GDM1 (cell line): ENCODE data around the gene GRM7.

Source experiments
- DNase-seq: peaks from one replicate; lab custom pipeline; 2025; lab: John Stamatoyannopoulos, UW

GRM7 gene

DNA sequence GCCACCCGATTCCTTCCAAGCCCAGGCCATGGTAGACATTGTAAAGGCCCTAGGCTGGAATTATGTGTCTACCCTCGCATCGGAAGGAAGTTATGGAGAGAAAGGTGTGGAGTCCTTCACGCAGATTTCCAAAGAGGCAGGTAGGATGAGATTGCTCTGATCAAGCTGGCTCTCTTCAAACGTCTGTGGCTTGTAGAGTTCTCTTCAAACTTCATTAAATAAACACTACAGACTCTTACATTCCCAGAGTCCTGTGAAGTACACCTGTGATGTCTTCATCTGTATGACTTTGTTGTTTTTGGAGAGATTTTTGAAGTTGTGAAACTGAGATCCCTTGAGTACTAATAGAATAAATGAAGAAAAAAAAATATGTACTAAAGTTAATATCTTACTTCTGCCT, 285.6 kb downstream of the GRM7 start:
- no peak for DNase-seq

DNA sequence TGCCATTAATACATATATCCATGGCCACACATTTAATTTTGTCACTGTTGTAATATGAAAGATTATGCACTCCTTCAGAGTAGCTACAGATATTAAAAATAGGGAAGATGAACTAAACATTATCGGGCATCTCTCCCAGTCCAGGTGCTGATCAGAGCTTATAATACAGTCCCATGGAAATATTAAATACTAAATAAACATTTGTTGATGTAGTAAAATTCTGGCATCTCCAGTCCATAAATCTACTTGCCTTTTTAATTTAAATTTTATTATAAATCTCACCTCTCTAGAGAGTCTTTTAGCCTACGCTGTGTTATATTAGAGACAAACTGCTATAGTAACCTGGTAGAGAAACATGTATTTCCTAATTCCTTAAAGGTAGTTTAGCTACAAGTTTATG, 297.6 kb downstream of the GRM7 start:
- no peak for DNase-seq

DNA sequence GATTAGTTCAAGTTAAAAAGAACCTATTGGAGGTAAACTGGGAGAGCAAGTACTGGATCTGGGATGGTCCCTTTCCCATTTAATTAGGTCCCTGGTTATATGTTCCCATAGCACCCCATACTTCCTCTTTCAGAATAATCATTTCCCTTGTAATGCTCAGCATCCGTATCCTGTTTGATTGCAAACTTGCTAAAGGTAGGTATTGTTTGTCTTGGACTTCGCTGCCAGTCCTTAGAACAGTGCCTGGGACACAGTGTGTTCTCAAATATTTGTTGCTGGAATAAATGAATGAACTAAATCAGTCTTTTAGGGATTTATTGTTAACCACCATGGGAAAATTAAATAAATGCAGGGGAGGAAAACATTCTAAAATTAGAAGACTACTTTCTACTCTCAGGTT, 299.8 kb downstream of the GRM7 start:
- DNase-seq = no peak

DNA sequence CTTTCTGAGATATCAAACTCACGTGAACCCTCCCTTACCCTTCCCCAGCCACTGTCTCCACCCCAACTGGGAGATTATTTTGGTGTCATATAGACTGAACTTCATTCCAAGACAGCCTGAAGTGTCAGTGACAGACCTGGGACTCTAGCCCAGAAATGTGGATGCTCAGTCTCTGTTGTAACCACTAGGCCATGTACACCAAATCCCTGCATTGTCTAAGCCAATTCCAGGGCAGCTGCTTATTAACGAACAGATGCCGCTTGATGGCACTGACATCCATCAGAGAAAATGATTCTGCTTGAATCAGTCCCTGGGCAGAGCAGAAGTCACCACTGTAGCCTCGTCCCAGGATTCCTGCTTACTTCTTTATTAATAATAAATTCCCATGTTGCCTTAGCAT, 305.5 kb downstream of the GRM7 start:
- no peak for DNase-seq

DNA sequence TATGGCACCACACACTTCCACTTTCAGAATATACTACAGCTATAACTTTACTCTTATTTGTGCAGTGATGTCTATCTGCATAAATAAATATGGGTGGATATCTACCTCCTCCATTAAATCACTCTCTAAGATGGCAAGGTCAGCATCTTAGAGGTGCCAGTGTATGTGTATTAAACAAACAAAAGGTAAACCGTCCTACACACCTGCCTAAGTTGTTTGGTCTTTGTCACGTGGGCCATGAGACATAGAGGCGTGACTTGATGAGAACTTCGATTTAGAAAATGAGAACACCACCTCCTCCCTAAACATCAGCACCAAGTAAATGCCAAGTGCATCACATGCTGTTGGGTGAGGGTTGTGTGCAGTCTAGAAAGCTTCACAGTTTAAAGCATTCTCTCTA, 310.6 kb downstream of the GRM7 start:
- DNase-seq = no peak

DNA sequence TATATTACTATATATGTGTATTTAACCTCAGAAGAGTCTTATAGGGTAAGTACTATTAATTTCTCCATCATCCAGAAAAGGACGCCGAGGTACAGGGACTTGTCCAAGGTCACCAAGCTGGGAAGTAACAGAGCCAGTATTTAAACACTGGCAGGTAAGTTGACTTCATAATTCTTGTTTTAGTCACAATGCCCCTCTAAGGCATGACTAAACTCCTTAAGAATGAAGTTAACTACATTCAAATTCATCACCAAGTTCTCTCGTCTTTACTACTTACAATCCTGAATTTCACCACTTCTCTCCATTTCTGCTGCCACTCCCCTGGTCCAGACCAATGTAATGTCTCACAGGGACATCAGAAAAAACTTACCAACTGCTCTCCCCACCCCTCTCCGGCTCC, 312.1 kb downstream of the GRM7 start:
- DNase-seq = no peak

DNA sequence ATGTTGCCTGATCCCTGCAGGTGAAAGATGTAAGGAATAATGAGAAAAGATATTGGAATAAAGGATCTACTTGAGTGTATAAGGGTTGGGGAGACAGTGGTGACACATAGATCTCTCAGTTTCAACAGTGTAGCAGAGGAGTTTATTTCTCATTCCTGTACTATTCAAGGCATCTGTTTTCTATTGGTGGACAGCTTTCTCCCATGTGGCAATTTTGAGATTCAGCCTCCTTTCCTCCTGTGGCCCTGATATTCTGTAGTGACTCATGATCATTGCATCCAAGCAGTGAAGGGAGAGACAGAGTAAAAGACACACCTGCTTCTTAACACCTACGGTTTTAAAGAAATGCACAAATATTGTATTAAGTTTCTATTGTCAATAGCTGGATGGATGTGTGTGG, 327.6 kb downstream of the GRM7 start:
- DNase-seq = no peak

DNA sequence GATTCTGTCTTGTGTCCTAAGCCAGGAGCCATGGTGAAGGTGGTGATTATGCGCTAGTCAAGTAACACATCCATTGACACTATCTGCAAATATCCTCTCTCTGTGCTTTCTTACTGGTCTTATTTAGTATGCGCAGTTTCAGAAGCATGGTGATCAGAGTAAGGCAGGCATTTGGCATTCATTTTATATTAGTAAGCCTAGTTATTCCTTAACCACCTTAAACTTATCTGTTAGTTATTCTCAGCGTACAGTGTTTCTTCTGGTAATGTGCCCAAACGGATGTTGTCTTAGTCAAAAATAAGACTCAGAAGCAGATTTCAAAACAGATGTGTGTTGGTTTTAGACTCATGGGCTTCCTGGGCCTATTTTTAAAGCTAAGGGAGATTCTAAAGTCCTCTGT, 329.2 kb downstream of the GRM7 start:
- no peak for DNase-seq

DNA sequence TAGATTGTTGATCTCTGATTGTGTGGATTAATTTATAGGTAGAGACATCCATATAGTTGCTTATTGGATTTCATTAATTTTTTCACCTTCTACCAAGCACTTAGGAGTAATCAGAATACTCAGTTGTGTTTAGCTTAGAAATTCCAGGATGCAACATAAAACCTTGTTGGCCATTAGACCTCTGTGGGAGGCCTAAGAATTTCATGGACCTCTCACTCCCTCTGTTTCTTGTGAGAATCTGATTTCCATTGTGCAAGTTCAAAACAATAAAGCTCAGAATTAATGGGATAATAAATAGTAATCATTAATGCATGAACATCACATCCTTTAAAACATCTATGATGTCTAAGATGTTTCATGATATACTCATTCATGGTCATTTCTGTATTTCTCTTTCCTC, 332.4 kb downstream of the GRM7 start:
- DNase-seq = no peak

DNA sequence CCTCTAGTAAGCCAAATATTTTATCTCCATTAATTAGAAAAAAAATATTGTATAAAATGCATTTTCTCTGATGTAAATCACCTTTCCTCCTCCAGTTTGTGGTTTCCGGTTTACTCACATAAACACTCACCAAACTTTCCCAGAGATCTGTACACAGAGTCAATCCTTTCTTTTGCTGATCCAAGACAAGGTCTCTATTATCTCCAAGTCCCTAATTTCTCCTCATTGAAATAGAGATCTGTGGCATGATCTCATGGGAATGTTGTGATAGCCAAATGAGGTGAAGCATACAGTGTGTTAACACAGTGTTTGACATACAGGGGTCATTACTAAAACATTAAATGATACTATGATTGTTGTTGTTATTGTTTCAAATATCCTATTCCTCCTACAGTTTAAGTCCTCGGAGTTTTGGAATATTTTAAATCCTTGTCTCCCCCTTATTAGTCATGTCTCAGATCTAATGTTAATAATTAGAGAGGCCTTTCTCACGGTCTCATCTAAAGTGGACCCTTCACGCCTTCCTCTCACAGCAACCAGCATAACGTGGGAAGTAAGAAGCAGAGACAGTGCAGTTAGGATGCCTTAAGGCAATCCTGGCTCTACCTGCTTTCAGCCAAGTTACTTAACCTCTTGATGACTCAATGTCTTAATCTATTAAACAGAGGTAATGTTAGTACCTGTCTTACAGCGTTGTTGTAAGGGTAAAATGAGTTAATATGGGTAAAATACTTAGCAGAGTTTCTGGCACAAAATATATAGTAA, 333.3 kb downstream of the GRM7 start:
- no peak for DNase-seq

DNA sequence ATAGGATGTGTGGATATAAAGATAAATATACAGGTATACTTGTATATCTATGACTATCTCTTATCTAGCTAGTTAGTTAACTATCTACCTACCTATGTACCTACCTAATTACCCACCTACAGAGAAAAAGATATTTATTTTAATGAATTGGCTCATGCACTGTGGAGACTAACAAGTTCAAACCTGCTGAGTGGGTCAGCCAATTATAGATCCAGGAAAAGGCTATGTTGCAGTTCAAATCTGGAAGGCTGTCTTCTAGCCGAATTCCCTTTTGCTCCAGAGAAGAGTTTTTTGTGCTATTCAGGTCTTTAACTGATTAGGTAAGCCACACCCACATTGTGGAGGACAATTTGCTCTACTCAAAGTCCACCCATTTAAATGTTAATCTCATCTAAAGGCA, 335.0 kb downstream of the GRM7 start:
- DNase-seq = no peak

DNA sequence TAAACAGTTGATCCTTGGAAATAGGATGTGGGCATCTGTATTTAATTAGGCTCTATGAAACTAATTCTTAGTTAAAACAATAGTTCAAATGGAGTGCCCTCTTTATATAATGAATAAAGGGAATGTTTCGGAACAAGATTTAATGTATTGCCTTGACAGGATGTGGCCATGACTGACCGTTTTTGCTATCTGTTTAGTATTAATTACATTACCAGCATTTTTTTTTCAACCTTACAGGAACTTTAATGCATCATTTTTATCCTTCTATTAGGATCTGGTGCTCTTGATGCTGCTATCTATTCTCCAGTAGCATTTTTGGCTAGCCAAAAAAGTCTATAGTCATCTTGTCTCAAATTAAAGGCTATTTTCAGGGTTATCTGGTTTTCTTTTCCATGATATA, 340.9 kb downstream of the GRM7 start:
- no peak for DNase-seq

DNA sequence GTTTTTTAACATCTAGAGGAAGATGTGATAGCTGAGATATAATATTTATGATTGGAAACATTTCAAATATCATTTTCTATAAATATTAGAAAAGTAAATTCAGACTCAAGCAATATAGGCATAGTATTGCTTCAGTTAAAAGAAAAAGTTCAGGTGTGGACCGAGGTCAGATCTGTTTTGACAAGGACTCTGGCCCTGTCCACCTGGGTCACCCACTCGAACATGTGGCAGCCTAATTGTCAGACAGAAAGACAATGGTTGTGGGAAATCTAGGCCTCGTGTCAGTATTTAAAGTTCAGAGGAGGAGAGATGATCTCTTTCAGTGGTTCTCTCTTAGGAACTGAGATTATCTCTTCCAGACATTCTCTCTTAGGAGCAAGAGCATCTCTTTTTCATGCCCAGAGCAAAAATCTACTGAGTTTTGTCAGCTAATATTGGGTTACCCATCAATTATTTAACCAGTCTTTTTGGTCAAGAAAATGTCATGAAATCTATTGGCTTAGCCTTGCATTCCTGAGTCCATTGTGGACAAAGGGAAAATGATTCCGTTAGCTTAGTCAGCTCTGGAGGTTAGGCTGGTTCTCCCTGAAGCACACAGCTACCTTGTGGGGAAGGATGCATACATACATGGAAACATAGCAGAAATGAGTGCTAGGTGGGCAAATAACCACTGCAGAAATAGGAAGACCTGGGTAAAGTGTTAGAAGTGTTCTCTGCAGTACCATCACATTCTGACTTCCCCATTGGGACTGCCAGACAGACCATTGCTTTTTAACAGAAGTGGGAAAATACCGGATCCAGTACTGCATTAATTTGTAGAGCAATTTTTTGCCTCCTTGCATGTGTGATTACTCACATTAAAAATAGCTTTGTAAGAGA, 343.3 kb downstream of the GRM7 start:
- DNase-seq = no peak

DNA sequence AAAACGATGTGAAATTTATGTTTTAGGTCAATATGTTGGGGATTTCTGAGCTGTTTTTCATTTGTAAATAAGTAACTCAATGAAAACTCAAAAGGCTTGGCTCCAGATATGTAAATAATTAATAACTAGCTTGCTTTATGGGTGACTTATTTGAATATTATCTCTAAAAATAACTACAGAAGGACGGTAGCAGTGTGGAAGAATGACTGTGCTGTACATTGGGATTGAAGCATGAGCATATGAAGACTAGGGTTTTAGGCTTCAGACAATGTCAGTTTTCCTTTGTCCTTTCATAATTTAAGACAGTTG, 343.9 kb downstream of the GRM7 start:
- no peak for DNase-seq

DNA sequence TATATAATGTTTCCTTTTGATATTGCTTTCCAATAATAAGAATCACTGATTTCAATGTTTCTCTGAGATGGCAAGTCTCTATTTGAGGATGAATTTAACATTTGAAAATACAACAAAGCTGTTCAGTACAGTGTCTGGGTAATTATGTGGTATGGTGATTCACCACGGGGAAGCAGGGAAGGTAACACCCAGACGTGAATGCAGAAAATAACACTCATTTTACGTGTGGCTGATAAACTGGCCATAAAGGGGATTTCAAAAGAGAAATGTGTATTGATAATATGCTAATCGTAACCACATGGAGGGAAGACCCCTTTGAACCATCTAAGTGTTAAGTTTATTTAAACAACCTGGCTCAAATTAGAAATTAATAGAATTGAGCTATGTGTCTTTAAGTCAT, 344.6 kb downstream of the GRM7 start:
- no peak for DNase-seq

DNA sequence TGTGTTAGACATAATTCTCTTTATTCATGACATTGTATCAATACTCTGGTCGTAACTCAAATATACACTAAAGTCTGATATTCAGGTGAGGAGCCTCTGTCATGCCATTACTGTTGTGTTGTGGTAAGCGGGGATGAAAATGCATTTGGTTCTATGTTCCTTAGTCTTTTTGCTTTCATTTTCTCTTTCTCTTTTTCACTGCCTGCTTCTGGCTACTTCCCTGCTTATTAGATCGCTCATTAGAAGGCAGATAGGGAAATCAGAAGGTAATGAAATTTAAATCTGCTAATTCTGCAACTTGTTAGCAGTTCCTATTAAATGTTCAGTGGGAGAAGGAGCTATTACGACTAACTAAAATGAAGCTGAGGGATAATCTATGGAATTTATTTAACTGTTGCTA, 345.0 kb downstream of the GRM7 start:
- no peak for DNase-seq

DNA sequence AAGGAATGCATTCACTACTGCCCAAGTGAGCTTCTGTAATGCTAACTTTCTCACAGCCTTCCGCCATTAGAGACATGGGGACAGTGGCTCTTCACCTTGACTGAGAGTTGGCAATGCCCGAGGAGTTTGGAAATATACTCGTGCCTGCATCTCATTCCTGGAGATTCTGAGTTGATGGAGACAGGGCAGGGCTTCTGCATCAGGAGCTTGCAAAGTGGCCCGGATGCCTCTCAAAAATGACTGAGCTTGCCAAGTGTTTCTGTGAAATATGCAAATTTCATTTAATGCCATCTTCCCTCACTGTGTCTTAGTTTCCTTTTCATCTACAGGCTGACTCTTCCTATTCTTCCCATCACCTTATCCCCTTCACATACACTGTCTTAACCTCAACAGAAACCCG, 346.2 kb downstream of the GRM7 start:
- no peak for DNase-seq

DNA sequence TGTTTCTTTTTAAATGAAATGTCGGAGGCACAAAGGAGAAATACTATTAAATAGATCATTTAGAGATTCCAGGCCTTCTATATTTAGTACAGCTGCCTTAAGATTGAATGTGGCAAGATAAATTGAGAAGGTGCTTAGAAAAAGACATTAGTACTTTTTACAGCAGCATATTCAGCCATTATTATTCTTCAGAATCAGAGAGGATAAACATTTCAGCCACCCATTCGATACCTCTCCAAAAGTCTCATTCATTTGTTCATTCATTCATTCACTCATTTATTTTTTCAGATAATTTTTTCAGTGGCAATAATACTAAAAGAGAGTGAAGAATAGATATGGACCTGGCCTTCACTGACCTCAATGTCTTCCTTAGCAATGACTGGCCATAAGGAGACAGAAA, 347.0 kb downstream of the GRM7 start:
- no peak for DNase-seq

DNA sequence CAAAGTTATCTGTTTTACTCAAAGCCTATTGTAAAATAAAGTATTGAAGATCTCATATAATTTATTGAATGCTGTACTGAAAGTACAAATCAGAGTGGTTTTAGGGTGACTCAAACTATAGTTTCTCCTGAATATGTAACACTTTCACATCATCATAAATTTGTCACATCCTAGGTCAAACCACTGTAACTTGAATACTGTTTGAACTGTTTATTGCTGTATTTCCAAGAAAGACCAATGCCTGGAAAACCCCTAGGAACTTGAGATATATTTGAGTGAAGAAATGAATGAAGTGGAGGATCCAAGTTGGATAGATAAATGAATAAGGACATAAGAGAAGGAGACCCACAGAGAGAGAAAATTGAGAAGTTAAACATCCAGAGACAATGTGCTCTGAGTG, 348.2 kb downstream of the GRM7 start:
- no peak for DNase-seq

DNA sequence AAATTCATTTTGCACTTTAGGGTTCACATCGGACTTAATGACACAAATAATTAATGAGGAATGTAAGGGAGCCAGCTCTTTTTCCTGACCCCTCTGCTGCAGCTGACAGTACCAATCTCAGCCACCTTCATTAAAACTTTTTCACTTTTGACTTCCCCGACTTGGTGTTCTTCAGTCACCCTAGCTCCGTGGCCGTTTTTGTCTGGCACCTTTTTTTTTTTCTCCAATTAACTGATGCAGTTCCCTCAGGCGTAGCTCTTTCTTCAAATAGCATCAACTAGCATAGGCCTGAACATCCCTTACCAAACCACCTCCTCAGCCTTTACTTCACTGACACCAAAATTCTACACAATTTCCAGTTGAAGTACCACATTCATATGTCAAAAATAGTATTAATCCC, 350.8 kb downstream of the GRM7 start:
- no peak for DNase-seq

DNA sequence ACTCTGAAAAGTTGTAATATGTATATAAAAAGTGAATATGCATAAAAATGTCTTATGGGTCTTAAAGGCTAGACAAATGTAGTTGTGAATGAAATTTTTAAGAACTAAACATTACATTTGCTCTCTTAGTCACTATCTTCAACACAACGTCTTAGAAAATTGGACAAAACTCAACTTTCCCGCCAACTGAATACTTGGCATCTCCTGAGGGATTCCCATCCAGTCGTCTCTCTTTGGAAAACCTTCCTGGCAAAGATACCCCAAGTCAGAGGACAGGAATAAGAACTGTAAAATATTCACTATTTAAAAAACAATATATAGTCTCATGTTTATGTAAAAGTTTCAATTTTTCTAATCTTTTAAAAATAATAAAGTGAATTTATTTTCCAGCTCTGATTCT, 354.8 kb downstream of the GRM7 start:
- no peak for DNase-seq

DNA sequence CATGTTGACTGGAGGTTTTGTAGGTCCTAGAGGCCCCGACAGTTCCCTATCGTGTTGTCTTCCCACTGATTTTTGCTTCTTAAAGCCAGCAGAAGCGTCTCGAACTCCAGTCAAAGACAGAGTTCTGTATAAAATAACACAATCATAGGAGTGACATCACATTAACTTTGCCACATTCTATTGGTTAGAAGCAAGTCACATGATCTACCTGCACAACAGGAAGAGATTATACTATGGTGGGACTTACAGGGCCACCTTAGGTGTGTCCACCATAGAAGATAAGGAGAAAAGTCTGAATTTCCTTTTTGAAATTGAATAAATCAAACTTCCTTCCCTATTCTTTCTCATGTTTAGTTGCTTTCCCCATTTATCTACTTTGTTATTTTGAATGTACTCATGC, 365.5 kb downstream of the GRM7 start:
- DNase-seq = no peak

DNA sequence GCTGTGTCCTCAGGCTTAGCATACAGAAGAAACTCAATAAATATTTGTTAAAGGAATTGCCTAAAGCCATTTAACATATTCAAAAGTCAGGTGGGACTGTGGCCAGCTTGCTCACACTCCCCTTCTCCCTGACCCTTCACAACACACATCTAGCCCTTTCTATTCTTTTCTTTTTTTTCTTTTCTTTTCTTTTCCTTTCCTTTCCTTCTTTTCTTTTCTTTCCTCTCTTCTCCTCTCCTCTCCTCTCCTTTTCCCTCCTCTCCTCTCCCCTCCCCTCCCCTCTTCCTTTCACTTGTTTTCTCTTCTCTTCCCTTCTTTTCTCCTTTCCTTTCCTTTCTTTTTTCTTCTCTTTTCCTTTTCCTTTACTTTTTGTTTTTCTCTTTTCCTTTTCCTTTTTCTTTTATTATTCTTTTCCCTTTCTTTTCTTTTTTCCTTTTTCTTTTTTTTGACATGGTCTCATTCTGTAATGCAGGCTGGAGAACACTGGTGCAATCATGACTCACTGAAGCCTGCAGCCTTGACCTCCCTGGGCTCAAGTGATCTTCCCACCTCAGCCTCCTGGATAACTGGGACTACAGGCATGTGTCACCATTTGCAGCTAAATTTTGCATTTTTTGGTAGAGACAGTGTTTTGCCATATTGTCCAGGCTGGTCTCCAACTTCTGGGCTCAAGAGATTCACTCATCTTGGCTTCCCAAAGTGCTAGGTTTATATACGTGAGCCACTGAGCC, 377.8 kb downstream of the GRM7 start:
- DNase-seq = no peak
